Type B pancreatic cell (in vitro differentiated cells): ENCODE data around the gene SSRP1. TPM values are rescaled to one million over a fixed set of nuclear protein-coding genes. Genes with fewer than 3 reads are reported as not detected.

Source experiments
- DNase-seq: peaks from one replicate; pipeline ENCODE4 v3.0.0; 2021; ENCODE audit warnings: mixed read lengths; ENCODE audit not compliant: unreplicated experiment; ENCODE audit errors: extremely low spot score
- H3K27ac Mint-ChIP-seq: 2 replicates; pipeline ENCODE4 v1.8.0; 2021; ENCODE audit warnings: mild to moderate bottlenecking, mixed read lengths
- H3K27me3 Mint-ChIP-seq: 2 replicates; pipeline ENCODE4 v1.8.0; 2021; ENCODE audit warnings: mixed read lengths
- H3K36me3 Mint-ChIP-seq: 2 replicates; pipeline ENCODE4 v1.8.0; 2021; ENCODE audit warnings: mixed read lengths
- H3K4me1 Mint-ChIP-seq: one replicate; pipeline ENCODE4 v1.8.0; 2021; ENCODE audit warnings: mixed read lengths; ENCODE audit not compliant: unreplicated experiment
- H3K4me3 Mint-ChIP-seq: 2 replicates; pipeline ENCODE4 v1.8.0; 2021; ENCODE audit warnings: mild to moderate bottlenecking, mixed read lengths
- H3K9me3 Mint-ChIP-seq: 2 replicates; pipeline ENCODE4 v1.8.0; 2021; ENCODE audit warnings: mixed read lengths
- CTCF ChIP-seq: fragments of 200-600 bp; sonication (generic); conservative IDR thresholded peaks from 2 replicates; pipeline ENCODE4 v1.5.0; 2021; ENCODE audit warnings: antibody characterized with exemption, mild to moderate bottlenecking
- total RNA-seq: library from RNA; stranded (reverse); gene quantifications from 2 replicates; pipeline ENCODE4 v1.2.1, GENCODE V29; 2021; ENCODE audit warnings: low replicate concordance

The SSRP1 gene
- total RNA-seq, 1 donor from 2014 or later: 164 TPM

GRCh38 chr11:57312511-57313021, 23.1 kb downstream of the SSRP1 start:
- TF ChIP-seq CTCF: no peak
- Mint-ChIP-seq H3K4me1 (peaks cover 29% of the 10 kb centered on the region), H3K36me3 (peaks cover 33% of the 10 kb centered on the region), H3K9me3 (no peaks in the 10 kb centered on the region), H3K27ac (peak overlapping the region; percentile 71), H3K27me3 (no peaks in the 10 kb centered on the region), H3K4me3 (peak overlapping the region; percentile 81)
- no peak for DNase-seq

GRCh38 chr11:57311109-57311936, 24.4 kb downstream of the SSRP1 start:
- peak overlapping the region; percentile 71 for H3K27ac Mint-ChIP-seq
- H3K4me1 Mint-ChIP-seq: peaks cover 41% of the 10 kb centered on the region
- peak; percentile 82 for DNase-seq
- H3K27me3 Mint-ChIP-seq: no peaks in the 10 kb centered on the region
- no peaks in the 10 kb centered on the region for H3K9me3 Mint-ChIP-seq
- peaks cover 37% of the 10 kb centered on the region for H3K36me3 Mint-ChIP-seq
- peak overlapping the region; percentile 81 for H3K4me3 Mint-ChIP-seq
- no peak for TF ChIP-seq CTCF

- Mint-ChIP-seq H3K27me3 (no peaks in the 10 kb centered on the region), H3K4me1 (peaks cover 41% of the 10 kb centered on the region), H3K4me3 (peak overlapping the region; percentile 81), H3K36me3 (peaks cover 37% of the 10 kb centered on the region), H3K27ac (peak overlapping the region; percentile 71), H3K9me3 (no peaks in the 10 kb centered on the region)
- no peak for DNase-seq
- no peak for TF ChIP-seq CTCF
Observed at GRCh38 chr11:57310630-57311086, 25.0 kb downstream of the SSRP1 start.

DNA sequence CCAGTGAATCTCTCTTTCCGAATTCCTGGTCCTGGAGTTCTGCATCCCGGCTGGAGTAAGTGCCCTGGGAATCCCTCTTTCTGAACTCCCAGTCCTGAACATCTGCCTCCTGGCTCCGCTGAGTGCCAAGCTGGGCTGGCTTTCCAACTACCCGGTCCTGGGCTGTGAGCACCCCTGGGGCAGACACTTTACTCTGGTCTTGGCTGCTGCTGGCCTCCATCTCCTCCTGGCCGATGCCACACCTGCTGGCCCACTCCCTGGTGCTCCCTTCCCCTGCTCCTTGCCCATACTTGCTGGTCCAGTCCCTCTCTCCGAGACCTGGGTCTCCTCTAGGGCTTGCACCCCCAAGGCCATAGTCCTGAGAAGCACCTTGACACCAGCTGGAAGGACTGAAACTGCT, 25.6 kb downstream of the SSRP1 start:
- H3K4me3 Mint-ChIP-seq: no peak overlapping the region
- H3K9me3 Mint-ChIP-seq: no peaks in the 10 kb centered on the region
- TF ChIP-seq CTCF: no peak
- peaks cover 37% of the 10 kb centered on the region for H3K36me3 Mint-ChIP-seq
- no peak for DNase-seq
- H3K27me3 Mint-ChIP-seq: no peaks in the 10 kb centered on the region
- peaks cover 41% of the 10 kb centered on the region for H3K4me1 Mint-ChIP-seq
- H3K27ac Mint-ChIP-seq: peak overlapping the region; percentile 56

- no peaks in the 10 kb centered on the region for H3K9me3 Mint-ChIP-seq
- peak overlapping the region; percentile 10 for H3K4me3 Mint-ChIP-seq
- peak overlapping the region; percentile 64 for H3K27ac Mint-ChIP-seq
- no peaks in the 10 kb centered on the region for H3K27me3 Mint-ChIP-seq
- DNase-seq: no peak
- TF ChIP-seq CTCF: no peak
- peaks cover 47% of the 10 kb centered on the region for H3K4me1 Mint-ChIP-seq
- H3K36me3 Mint-ChIP-seq: peaks cover 37% of the 10 kb centered on the region
Observed at GRCh38 chr11:57309106-57310059, 26.3 kb downstream of the SSRP1 start.
